ENCODE data around the gene ARAP1.
A peak's percentile ranks its signal among the peaks of the same experiment; 100 is the strongest.

ARAP1 gene

DNA sequence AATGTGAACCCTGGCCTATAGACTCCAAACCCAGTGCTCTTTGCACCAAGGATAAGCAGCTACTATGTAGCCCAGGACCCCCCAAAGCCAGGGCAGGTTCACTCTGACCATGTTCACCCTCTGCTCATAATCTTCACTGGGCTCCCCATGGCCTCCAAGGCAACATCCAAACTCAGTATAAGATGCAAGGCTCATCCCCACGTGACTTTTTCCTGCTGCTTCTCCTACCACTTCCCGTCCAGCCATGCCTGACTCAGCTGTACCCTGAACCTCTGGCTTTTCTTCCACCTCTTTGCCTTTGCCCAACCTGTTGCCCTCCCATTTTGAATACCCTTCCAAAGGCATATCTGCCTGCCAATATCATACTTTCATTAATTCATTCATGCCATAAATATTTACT lies 105.7 kb downstream of the ARAP1 start:
- no peak overlapping the region for H3K4me3 ChIP-seq (ENCODE audit: low read depth, low read length)
- no peak for TF ChIP-seq CTCF (IDR thresholded peaks at IDR 0.05; ENCODE audit: low read depth, low read length)

- no peak for TF ChIP-seq CTCF (IDR thresholded peaks at IDR 0.05; ENCODE audit: low read depth, low read length)
- no peak overlapping the region for H3K4me3 ChIP-seq (ENCODE audit: low read depth, low read length)
Observed at GRCh38 chr11:72646024-72646423, 106.2 kb downstream of the ARAP1 start.

DNA sequence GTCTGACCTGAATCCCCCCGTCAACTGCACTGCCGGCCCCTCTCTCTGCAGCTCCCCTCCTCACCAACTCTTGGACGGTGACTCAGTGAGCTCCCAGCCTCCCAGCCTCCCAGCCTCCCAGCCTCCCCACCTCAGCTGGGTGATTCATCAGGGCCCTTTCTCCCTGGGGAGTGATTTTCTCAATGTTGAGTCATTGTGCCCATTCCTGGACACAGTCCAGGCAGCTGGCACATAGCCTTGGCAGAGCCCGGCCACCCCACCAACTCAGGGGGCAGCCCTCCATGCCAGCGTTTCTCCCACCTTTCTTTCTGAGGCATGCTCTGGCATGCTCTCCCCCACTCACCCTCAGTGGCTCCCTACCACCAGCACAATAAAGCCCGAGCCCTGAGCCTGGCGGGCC lies 108.7 kb downstream of the ARAP1 start:
- no peak for TF ChIP-seq CTCF (IDR thresholded peaks at IDR 0.05; ENCODE audit: low read depth, low read length)
- no peak overlapping the region for H3K4me3 ChIP-seq (ENCODE audit: low read depth, low read length)

GRCh38 chr11:72642884-72643522 lies 109.2 kb downstream of the ARAP1 start:
- H3K4me3 ChIP-seq (ENCODE audit: low read depth, low read length), result peak overlapping the region; percentile 24; the same call in 1 of the 2 replicates
- TF ChIP-seq CTCF (IDR thresholded peaks at IDR 0.05; ENCODE audit: low read depth, low read length), result peak; percentile 84

DNA sequence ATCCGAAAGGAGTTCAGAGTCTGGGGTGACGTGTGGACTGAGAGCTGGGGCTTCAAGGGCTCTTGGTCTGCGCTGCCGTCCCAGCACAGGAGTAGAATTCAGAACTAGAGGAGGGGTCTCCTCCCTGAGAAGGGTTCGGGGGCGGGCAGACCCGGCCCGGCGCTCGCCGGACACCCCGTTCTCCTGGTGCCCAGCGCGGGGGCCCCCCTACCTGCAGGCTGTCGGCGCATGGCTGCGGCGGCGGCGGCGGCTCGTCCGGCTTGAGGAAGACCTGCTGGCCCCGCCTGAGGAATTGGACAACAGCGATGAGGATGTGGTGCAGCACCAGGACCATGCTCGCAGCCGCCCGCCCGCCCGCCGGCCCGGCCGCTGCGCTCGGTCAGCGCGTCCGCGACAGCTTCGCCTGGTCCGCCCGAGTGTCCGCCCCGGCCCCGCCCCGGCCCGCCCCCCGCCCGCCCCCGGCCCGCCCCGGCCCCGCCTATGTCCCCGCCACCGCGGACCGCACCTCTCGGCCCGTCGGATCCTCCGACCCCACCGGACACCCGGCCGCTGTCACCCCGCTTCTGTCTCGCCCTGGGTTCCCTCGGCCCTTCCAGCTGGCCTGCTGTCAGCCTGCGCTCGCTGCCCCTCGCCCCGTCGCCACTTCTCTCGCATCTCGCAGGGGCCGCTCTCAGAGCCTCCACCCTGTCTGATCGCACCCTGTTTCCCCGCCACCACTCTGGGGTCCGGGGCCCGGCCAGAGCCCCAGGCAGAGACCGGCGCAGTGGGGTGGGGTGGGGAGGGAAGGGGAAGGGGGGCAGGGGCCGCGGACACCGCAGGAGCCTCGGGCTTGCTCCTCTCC lies 109.9 kb downstream of the ARAP1 start:
- H3K4me3 ChIP-seq (ENCODE audit: low read depth, low read length), result peak overlapping the region; percentile 41; the same call in 1 of the 2 replicates
- no peak for TF ChIP-seq CTCF (IDR thresholded peaks at IDR 0.05; ENCODE audit: low read depth, low read length)

DNA sequence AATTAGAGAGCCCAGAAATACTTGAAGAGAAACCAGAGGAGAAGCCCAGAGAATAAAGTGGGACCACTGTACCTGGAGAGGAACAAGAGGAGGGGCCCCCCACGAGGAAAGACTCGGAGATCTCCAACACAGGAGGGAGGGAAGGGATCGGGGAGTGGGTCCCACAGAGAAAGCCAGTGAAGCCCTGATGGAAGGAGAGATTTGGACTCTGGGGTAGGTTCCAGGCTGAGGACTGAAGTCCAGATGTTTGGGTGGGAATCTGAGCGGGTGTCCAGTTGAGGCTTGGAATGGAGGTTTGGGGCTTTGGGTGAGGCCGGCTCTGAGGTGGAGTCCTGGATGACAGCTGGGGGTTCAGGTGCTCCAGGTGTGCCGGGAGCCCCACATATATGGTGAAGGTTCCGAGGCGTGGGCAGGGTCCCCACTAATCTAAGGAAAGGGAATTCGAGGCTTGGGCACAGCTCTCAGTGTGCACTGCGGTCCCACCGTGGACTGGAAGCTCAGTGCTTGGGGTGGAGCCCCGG lies 110.6 kb downstream of the ARAP1 start:
- H3K4me3 ChIP-seq (ENCODE audit: low read depth, low read length), result no peak overlapping the region; the same call in 1 of the 2 replicates

More for the DNA sequence above, 110.6 kb downstream of the ARAP1 start:
- TF ChIP-seq CTCF (IDR thresholded peaks at IDR 0.05; ENCODE audit: low read depth, low read length), result no peak
